Measurements from ENCODE around the gene KIFAP3.
A peak's percentile ranks its signal among the peaks of the same experiment; 100 is the strongest.
"Not testable (repeated sequence)": the region's sequence is repeated elsewhere in the genome, so short reads cannot be mapped to it uniquely, and the experiment has no call there.

Gene KIFAP3

GRCh38 chr1:170074250-170075157, at the start of gene KIFAP3:
Gene KIFAP3 (minus strand): TSS chr1:170074695. CDS start chr1:170074467, 228 bp downstream.
- peak; percentile 99 for DNase-seq

DNA sequence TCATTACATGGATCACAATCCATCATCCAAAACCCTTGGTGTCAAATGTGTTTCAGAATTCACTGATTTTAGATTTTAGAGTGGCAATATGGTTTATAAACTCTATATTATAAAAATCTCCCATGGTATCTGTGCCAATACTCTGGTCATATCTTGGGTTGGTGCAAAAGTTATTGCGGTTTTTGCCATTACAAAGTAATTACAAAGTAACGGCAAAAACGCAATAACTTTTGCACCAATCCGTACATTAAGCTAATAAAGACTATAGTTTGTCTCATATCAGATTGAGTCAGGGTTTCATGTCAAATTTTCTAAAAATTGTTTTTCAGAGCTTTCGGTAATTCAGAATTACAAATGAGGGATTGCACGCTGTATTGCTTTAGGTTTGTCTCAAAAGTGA, 47.9 kb upstream of the KIFAP3 start:
- DNase-seq = no peak

DNA sequence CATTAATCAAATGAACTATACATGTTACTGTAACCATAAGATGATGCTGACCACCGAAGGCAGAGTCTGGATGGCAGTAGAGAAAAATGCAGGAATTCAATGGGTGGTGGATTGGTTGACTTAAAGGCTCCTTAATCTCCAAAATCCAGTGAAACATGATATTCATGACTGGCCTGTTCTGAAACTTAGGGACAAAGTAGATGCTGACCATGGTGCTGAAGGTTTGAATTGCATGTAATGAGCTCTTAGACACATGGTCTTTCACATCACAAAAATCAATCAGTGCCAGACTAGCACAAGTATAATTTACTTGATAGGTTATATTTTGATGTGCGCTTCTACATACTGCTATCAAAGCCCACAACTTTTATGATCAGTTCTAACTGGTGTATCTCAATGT, 40.4 kb upstream of the KIFAP3 start:
- DNase-seq = no peak

GRCh38 chr1:170113140-170113539, 38.6 kb upstream of the KIFAP3 start:
- not testable (repeated sequence) for DNase-seq

DNA sequence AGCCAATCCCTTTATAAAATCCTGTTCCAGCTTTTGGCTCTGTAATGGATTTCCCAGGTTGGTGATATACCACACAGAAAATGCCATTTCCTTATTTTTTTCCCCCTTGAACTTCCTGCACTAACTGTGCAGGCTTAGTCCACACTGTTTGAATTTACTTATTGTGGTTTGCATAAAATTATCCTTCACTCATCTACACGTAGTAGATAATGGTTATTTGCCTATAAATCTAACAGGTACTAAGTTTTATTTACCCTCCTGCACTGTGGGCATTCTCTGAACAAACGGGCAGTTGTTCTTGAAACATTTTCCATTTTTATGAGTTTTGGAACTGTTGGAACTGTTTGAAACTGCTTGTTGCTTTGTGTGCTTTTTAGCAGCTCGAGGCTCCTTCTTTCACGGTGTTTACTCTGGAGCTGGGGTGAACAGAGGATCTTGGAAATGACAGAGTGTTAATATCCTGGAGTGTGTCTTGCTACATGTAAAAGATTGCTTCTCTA, 23.0 kb upstream of the KIFAP3 start:
- DNase-seq = peak; percentile 6

DNA sequence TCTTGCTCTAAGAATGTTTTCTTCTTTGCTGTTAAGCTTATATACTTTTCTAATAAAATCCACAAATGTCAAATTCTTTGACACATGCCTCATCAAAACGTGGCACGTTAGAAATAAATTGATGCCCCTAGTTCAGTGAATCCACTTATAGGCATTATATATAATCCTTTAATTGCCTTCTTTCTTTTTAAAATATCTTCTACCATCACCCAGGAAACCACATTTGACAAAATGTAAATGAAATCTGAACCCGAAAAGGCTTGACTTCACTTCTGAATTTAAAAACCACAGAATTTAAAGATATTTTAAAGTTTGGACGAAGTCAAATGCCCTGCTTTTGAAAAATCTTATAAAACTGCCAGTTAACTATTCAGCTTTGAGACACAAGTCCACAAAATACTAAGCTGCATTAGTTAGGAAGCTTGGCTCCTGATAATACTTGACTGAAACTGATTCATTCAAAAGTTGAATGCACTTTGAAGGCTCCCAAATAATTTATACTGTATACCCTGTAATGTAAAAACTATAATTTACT, 22.4 kb upstream of the KIFAP3 start:
- DNase-seq = no peak

GRCh38 chr1:170095976-170096748, 21.7 kb upstream of the KIFAP3 start:
- DNase-seq = no peak

DNA sequence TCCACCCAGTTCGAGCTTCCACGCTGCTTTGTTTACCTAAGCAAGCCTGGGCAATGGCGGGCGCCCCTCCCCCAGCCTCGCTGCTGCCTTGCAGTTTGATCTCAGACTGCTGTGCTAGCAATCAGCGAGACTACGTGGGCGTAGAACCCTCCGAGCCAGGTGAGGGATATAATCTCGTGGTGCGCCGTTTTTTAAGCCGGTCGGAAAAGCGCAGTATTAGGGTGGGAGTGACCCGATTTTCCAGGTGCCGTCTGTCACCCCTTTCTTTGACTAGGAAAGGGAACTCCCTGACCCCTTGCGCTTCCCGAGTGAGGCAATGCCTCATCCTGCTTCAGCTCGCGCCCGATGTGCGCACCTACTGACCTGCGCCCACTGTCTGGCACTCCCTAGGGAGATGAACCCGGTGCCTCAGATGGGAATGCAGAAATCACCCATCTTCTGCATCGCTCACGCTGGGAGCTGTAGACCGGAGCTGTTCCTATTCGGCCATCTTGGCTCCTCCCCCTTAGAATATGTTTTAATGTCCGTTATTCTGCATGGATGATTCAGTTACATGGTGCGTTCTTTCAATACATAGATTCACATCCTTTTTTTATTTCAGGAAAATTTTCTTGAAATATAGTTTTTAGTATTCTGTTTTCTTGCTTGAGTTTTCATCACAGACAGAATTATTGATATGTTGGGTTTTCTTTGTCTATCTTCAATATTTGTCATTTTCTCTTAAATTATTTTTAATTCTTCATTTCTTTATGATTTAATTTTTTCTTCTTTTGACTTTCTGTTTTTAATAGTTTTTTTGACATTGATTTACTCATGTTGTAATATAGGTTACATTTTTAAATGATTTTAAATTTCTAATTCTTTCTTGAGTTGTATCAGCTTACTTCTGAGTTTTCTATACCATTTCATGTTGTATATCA, 20.5 kb upstream of the KIFAP3 start:
- peak; percentile 35 for DNase-seq

DNA sequence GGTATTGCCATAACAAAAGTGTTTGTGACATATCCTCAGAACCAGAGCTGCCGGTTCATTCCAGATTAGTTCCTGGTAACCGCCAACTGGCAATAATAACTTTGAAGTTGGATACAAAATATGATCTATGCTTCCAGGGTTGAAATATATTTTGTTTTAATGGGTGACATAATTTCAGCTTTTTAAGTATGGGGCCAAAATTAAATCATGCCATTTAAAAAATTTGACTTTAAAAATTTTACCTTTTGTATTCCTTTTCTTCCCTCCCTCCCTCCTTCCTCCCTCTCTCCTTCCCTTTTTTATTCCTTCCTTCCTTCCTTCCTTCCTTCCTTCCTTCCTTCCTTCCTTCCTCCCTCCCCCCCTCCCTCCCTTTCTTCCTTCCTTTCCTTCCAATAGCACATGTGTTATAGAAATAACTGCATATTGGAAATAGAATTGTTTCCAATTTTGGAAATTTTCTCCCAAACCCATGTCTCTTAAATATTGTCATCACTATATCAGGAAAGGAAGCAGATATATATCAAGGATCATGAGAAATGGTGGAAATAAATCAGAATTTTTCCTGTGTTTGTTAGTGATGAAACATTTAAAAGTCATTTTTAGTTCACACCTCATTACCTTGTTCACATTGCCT, 12.0 kb upstream of the KIFAP3 start:
- no peak for DNase-seq

DNA sequence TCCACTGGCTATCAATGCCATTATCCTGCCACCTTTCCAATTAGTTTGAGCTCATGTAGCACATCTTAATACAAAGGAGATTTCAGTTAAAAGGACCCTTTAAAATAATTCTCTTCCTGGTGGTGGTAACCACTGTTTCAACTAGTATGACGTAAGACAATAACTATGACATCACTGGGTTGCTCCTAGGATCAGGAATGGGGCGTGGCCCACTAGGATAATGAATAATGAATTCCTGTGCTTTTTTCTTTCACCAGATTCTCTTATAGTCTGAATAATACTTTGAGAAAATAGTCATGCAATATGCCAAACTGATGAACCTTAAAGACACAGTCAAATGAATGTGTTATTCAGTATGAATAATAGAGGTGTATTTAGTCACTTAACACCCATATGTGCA, 10.6 kb upstream of the KIFAP3 start:
- no peak for DNase-seq

DNA sequence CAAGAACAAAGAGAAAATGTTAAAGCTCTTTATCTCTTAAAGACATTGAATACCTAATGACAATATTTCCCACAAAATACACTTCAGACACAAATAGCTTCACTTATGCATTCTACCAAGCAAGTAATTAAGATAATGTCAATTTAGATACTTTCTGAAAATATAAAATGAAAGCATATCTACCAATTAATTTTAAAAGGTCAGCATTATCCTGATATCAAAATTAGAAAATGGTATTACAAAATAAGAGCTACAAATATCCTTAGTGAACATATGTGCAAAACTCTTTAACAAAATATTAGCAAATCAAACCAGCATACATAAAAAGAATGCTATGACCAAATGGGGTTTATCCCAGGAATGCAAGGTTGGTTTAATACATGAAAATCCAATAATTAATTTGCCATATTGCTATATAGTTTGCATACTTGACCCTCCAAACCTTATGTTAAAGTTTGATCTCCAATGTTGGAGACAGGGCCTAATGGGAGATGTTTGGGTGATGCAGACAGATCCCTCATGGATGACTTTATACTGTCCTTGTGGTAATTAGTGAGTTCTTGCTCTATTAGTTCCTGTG, 4.2 kb upstream of the KIFAP3 start:
- no peak for DNase-seq

DNA sequence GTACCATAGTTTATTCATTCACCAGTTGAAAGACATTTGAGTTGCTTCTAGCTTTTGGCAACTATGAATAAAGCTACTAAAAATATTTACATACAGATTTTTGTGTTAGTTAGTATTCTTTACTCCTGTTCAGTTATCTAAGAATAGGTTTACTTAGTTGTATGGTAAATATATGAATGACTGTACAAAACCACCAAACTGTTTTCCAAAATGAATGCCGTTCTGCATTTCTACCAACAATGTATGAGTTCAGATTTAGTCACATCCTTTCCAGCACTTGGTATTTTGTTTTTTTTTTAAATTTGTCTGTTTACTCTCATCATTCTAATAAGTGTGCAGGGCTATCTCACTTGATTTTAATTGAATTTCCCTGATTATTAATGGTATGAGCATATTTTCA, 3.4 kb upstream of the KIFAP3 start:
- DNase-seq = no peak

DNA sequence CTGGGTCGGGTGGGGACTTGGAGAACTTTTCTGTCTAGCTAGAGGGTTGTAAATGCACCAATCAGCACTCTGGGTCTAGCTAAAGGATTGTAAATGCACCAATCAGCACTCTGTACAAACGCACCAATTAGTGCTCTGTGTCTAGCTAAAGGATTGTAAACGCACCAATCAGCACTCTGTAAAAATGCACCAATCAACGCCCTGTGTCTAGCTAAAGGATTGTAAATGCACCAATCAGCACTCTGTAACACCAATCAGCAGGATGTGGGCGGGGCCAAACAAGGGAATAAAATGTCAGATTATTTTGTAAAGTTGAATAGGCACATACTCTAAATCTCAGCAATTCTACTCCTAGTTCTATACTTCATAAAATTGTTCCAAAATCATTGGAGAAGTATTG, 2.5 kb upstream of the KIFAP3 start:
- DNase-seq = not testable (repeated sequence)

GRCh38 chr1:170076199-170076598, 1.7 kb upstream of the KIFAP3 start:
- no peak for DNase-seq

GRCh38 chr1:170075186-170075585, 691 bp upstream of the KIFAP3 start:
- no peak for DNase-seq

DNA sequence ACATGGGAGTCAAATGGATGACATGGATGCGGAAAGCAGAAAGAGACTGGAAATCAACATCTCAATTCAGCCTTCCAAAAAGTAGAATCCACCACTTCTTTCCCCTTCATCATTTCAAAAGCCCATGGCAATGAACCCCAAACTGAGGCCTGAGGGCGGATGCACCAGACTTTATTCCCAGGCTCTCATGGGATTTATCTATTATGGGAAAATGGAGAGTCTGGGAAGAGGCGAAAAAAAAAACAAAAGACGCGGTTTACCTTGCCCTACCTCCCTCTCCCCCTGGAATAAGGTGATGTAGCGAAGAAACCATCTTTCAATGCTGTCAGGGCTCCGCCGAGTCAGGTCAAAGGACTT, 624 bp downstream of the KIFAP3 start:
- DNase-seq = no peak

- no peak for DNase-seq
These were observed 3.1 kb downstream of the KIFAP3 start for GRCh38 chr1:170071378-170071777.

DNA sequence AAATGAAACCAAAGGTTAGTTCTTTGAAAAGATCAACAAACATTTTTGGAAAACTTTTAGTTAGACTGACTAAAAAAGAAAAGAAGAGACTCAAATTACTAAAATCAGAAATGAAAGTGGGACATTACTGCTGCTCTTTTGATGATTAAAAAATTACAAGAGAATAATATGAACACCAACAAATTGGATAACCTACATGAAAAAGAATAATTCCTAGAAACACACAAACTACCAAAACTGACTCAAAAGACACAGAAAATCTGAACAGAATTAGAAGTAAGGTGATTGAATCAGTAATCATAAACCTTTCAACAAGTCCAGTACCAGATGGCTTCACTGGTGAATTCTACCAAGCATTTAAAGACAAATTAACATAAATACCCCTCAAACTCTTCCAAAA, 5.6 kb downstream of the KIFAP3 start:
- no peak for DNase-seq

DNA sequence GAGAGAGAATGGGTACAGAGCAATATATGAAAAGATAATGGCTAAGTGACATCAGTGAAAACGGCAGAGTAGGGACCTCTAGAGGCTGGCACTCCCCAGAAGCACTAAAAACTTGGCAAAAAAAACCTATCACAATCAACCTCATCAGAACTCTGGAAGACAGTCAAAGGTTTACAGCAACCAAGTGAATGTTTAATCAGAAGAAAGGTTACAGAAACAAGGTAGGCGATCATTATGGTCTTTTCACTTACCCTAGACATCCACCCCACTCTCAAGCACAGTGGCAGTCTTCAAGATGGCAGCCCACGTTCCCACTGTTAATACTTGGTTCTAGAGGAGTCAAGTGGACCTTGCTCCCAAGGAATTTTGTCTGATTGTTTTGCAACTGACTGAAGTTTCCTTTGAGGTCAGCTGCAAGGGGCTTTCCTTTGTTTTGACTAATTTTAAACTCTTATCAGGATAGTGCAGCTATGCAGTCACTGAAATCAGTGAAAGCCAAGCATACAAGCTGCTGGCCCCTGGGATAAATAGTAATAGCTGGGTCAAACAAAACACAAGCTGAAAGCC, 7.2 kb downstream of the KIFAP3 start:
- DNase-seq = no peak

GRCh38 chr1:170064821-170065220, 9.7 kb downstream of the KIFAP3 start:
- DNase-seq = no peak

- DNase-seq = no peak
These were observed 11.2 kb downstream of the KIFAP3 start for GRCh38 chr1:170063109-170063826.

Measured in DMS153 (cell line).